ENCODE data around the gene SLAIN1.

SLAIN1 gene

DNA sequence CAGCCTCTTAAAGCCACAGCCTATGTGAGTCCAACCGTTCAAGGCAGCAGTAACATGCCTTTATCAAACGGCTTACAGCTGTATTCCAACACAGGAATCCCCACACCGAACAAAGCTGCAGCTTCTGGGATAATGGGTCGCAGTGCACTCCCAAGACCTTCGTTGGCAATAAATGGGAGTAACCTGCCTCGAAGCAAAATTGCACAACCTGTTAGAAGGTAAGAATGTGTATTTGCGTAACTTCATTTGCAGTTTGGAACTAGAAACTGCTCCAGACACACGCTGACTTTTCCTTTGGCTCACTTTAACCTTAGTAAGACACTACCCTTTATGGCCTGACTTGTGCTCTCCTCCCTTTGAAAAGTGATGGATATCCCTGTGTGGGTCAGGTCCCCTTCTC, 63.4 kb downstream of the SLAIN1 start:
- DNase-seq, result no peak

DNA sequence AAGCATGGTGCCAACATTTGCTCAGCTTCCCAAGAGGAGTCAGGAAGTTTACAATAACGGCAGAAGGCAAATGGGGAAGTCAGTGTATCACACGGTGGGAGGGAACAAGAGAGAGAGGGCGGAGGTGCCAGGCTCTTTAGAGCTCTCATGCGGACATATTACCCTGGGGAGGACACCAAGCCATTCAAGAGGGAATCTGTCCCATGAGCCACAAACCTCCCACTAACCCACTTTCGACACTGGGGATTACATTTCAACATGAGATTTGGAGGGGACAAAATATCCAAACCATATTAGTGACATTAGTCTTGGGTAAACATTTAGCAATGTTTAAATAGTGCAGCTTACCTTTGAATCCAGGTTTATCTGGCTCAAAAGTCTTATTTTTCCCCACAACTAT, 69.9 kb downstream of the SLAIN1 start:
- DNase-seq, result no peak

DNA sequence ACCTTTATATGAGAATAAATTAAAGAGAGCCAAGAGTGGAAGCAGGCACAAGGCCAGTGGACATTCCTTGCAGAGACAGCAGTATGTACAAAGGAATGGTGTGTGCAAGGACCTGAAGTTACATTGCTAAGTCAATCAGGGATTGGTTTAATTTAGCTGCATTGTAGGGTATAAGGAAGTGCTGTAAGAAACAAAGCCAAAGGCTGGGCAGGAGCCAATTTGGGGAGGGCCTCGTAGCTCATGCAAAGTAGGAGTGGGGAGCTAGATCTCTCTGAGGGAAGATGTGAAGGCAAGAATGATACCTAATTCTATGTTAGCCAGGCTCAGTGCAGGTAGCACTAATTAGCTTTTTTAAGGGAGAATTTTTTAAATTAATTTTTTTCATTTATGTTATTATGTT, 76.7 kb downstream of the SLAIN1 start:
- no peak for DNase-seq

DNA sequence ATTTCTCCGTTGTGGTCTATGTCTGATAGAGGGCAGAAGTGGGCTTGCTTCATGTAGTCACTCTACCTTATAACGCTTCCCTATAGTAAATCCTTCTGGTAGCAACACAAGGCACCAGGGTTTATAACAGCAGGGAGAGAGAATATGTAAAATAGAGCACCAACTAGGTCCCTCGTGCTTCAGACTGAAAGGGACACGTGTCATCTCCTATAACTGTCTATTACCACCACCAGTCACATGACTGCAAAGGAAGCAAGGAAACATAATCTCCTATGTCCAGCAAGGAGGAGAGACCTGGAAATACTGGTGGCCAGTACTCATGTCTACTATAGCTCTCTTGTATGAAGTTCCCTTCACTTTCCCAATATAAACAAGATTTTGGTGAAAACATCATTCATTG, 79.2 kb downstream of the SLAIN1 start:
- no peak for DNase-seq

DNA sequence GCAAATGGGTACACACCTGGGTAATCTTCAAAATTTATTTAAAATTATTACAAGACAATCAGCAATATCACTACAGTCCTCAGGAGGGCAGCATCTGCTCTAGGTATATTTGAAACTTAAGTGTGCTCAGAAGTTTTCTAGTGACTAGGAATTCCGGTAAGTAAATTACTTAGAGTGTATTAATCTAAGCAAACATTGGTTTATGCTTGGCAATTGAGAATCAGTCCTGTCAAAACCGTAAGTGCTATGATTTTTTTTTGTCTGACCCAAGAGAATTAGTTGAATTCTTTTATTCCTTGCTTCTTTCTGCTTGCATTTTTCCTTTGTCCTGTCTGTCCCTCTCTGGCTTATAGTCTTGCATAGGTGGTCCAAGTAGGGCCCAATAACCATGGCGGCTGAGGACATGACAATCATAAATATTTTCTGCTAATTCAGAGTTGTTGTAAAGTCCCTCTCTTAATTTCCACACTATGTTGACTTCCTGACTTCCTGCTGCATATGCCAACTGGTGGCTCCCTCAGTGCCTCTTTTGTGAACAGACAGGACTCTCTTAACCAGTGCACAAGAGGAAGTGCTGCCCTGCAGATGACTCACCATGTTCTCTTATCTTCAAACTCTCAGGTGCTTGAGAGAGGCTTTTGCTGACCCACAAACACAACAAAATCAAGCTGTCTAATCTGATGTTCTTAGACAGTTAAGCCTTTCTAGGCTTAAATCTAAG, 82.2 kb downstream of the SLAIN1 start:
- DNase-seq, result no peak

DNA sequence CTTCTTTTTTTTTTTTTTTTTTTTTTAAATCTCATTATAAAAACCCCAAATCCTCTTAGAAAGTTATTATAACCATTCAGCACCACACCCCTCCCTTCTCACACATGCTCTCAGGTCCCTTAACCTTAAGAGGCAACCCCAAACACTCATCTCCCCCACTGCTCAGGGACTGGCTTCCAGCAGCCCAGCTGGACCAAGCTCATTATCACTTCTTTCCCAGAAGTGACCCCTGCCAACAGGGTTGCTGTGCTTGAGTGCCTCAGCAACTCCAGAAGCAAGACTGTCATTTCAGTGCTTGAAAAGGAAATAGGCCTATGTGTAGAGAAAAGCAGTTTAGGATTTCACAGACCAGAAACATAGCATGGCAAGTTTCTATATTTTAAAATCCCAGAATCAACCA, 84.3 kb downstream of the SLAIN1 start:
- DNase-seq, result no peak

DNA sequence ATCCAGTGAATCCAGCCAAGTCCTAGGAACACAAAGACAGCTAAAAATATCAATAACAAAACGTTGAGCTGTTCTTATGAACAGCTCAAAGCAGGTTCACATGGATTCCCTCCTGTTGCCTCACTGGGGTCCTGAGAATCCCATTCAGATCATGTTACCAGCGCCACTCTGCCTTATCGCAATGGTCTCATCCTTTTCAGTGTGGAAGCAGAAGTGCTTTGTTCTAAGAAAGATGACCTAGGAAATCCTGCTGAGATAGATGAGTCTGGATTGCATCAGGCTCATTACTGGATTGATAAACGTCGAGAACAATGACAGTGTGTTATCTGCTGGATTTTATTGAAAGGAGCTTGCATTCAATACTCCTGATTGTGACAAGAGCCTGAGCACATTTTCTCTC, 87.0 kb downstream of the SLAIN1 start:
- DNase-seq, result no peak

DNA sequence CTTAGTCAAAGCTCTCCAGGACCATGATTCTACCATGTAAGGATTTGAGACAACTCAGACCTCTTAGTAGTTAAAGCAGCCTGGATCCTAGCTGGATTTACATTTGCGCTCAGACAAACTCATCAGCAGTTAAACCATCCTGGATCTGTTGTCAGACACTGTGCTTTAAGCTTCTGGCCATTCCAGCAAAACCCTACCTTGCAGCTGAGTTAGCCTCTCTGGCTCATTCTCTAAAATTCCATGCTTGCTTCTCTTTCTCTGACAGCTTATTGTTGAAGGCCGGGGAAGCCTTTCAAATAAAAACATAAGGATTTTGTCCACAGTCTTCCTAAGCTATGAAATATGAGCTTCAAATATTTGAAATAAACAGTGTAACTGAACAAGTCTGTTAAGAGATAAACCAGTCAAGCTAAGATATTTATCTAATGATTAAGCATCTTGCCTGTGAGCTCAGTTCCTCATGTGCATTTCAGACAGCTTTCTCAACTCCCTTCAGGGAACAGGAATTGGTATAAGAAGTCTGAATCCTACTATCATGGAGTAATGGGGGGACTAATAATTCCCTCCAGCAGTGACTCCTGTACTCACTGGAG, 89.3 kb downstream of the SLAIN1 start:
- no peak for DNase-seq

DNA sequence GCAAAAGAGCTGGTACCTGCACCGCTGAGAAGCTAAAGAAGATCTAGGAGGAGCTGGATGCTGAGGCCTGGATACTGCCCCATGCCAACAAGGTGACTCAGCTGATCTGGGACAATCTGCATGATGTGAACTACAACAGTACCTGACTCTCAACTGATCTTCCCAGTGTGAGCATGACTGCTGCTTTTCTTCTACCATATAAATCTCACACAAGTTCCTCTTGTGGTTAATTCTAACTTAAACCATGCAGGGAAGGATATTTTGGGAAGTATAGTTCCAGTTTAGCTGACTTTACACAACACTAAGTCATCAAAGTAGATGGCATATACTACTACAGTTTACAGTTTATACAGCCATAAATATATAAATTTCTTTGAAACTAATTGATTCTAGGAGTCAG, 91.9 kb downstream of the SLAIN1 start:
- no peak for DNase-seq

DNA sequence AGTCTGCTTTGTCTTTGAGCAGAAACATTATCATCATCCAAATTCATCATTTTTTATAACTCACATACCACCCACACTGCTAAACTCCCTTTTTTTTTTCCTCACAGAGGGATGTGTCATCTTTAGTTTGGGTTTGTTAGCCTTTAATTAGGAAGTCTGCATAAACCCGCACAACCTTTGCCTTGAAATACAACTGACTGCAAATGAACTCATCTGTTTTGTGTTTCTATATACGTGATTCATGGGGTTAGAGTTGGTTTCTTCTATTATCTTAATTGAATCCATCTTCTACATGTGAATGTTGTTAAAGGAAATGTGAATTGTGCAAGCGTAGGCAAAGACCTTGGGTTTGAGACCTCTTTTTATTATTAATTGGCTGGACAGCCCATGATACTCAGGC, 102.7 kb downstream of the SLAIN1 start:
- no peak for DNase-seq

DNA sequence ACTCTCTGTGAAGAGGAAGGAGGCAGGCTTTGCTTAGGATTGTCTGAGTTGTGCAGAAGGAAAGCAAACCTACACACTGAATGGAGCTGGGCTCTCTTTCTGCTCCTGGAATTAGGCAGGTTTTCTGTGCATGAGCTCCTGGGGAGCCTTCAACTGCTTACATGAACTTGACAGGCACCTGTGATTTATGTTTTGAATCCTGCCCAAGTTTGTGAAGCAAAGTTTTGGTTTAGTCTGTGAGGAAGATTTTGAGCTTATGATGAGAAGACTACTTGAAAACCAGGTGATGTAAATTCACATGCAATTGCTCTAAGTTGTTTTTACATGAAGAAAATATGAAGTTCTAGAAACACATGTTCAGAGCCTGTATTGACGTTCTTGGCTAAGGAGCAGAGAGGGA, 109.0 kb downstream of the SLAIN1 start:
- no peak for DNase-seq

DNA sequence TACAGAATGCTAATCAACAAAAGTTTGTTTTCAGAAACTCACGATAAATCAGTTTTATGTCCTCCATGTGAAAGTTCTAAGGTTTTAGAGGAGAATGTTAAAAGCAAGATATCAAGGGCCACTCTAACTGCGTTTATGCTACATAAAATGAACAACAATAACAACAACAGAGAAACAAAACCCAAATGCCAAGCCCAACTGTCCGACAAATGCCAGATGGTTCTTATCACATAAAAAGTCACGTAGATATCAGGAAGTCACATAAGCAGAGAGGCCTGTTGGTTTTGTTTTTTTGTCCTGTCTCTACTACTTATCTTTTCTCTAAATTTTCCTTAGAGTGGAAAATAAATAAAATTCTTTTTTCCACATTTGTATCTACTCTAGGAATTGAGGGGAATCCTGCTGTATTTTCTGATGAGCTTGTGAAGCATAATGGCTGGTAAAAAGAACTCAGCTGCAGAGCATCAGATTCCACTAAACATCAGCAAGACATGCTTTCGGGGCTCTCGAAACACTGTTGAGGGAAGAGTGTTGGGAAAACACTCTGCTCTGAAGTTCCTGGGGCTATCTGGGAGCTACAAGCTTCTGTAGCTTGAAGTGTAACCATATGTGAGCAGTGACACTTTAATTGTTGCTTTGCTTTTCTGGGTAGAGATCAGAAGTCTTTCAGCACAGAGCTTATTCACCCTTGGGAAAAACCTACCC, 110.1 kb downstream of the SLAIN1 start:
- no peak for DNase-seq

DNA sequence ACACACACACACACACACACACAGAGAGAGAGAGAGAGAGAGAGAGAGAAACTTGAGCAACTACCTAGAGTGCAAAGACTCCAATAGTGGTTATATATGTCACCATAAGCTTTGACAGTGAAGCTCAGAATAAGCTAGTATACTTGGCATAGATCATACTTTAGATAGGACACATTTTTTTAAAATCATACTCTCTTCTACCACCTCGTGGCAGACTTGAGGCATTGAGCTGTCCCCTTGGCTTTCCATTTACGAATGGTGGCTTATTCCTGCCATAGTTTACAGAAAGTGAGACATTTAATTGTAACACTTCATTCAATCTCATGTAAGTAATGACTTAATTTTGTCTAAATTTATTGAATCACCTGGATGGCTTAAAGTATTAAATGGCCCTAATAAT, 112.9 kb downstream of the SLAIN1 start:
- no peak for DNase-seq

DNA sequence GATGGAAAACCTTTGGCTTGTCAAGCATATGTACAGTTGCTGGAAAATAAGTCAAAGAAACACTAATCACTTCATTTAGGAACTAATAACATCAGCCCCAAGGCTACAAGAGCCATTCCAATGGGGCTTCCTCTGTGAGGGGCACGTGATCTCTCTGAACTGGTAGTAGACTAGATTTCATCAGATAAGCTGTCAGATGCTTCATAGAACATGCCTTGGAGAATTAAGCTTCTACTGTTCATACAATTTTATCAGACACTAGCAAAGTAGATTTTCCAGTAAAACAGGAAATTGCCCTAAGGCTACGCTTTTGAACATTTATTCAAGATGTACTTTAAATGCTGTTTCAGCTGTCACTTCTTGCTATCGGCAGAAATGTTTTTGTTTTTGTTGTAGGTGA, 113.4 kb downstream of the SLAIN1 start:
- no peak for DNase-seq

DNA sequence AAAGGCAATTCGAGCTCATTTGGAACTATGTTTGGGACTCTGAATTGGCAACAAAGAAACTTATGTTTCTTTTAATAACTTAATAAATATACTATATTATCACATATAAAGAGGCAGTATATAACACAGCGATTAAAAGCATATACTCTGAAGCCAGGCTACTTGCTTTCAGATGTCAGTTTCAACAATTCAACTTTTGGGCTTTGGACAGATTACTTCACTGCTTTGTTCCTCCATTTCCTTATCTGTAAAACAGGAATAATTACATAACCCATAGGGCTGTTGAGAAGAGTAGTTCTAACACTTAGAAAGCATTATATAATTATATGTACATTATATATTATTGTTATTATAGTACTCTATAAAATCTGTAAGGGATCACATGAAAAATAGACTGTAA, 113.9 kb downstream of the SLAIN1 start:
- DNase-seq, result no peak

DNA sequence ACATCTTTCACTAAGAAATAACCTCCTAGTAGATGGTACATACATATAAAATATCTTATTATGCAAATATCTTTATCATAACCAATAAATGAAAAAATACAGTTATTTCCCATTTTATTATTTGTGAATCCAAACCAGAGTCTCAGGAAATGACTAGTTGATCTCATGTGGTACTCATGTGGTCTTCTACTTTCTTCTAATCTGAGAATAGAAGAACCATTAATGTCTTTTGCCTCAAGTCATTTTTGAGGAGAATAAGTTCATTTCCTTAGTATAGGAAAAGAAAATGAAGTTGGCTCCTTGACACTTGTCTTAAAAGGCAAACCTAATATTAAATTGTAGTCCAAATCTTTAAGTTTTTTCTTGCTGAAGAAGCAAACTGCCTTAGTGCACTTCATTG, 114.5 kb downstream of the SLAIN1 start:
- no peak for DNase-seq
